Measurements from ENCODE around the gene HOMER2. TPM values are rescaled to one million over a fixed set of nuclear protein-coding genes. Genes with fewer than 3 reads are reported as not detected.

The HOMER2 gene
- total and polyA plus RNA-seq, 2 of the 4 experiments (the other 2 are of a cell fraction): 0.54 to 0.79 TPM

DNA sequence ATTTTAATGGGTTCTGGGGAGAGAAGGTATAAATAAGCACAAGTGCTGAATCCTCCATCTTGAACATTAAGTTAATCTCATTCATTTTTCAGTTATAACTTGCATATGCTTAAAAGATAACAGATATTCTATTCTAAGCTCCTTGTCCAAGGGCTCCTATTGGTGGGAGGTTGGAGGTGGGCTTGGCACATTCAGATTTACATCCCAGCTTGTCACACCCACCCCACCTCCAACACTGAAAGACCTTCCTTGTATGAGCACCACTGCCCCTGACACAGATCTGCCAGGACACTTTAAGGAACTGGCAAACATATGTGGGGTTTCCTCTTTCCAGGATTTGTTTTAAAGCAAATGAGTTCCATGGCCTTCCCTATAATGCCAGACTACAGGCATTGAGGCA is 30.6 kb downstream of the HOMER2 start:
- H2BK120ac ChIP-seq (ENCODE audit: low read depth, low read length): no peak overlapping the region
- H4K5ac ChIP-seq (ENCODE audit: low read depth, low read length): no peak overlapping the region
- POLR2A ChIA-PET (ENCODE audit: unreplicated experiment): no interaction called here
- in situ Hi-C loops (cut with MboI; ENCODE audit: low sequenced_read_pairs): no loop called here
- H3K27me3 ChIP-seq (ENCODE audit: control insufficient read depth, insufficient read depth, low read length): peaks cover 3% of the 10 kb centered on the region
- no peak overlapping the region for H2BK15ac ChIP-seq (ENCODE audit: low read depth, low read length)
- no peak overlapping the region for H2AK9ac ChIP-seq (replicated peaks; ENCODE audit: low read depth, low read length, poor library complexity)
- TF ChIP-seq, protein P1, sequence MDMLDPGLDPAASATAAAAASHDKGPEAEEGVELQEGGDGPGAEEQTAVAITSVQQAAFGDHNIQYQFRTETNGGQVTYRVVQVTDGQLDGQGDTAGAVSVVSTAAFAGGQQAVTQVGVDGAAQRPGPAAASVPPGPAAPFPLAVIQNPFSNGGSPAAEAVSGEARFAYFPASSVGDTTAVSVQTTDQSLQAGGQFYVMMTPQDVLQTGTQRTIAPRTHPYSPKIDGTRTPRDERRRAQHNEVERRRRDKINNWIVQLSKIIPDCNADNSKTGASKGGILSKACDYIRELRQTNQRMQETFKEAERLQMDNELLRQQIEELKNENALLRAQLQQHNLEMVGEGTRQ (IDR thresholded peaks at IDR 0.05; ENCODE audit: low read depth, low read length): no peak
- no peak for TF ChIP-seq RFX5 (IDR thresholded peaks at IDR 0.05; ENCODE audit: low read depth, low read length)
- no peak for TF ChIP-seq CEBPB (IDR thresholded peaks at IDR 0.05; ENCODE audit: low read depth, low read length)
- TF ChIP-seq, protein P2, sequence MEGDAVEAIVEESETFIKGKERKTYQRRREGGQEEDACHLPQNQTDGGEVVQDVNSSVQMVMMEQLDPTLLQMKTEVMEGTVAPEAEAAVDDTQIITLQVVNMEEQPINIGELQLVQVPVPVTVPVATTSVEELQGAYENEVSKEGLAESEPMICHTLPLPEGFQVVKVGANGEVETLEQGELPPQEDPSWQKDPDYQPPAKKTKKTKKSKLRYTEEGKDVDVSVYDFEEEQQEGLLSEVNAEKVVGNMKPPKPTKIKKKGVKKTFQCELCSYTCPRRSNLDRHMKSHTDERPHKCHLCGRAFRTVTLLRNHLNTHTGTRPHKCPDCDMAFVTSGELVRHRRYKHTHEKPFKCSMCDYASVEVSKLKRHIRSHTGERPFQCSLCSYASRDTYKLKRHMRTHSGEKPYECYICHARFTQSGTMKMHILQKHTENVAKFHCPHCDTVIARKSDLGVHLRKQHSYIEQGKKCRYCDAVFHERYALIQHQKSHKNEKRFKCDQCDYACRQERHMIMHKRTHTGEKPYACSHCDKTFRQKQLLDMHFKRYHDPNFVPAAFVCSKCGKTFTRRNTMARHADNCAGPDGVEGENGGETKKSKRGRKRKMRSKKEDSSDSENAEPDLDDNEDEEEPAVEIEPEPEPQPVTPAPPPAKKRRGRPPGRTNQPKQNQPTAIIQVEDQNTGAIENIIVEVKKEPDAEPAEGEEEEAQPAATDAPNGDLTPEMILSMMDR (conservative IDR thresholded peaks at IDR 0.05; ENCODE audit: low read depth, low read length): no peak
- no peak for TF ChIP-seq MXI1 (IDR thresholded peaks at IDR 0.05; ENCODE audit: borderline replicate concordance, low read depth, low read length)
- TF ChIP-seq SMC3 (IDR thresholded peaks at IDR 0.05; ENCODE audit: low read depth, low read length): no peak
- no peak for TF ChIP-seq FOS (IDR thresholded peaks at IDR 0.05; ENCODE audit: low read depth, low read length)
- no peak for TF ChIP-seq CHD1 (IDR thresholded peaks at IDR 0.05; ENCODE audit: low read depth, low read length)
- no peak overlapping the region for H3K9ac ChIP-seq (ENCODE audit: low read depth, low read length)
- DNase-seq (no peak), ATAC-seq (ENCODE audit: low read depth) (no peak)
- H3K79me1 ChIP-seq (ENCODE audit: low read depth in 1 of 2, low read length in 2 of 2): no peaks in the 10 kb centered on the region
- no peak overlapping the region for H3K27ac ChIP-seq (ENCODE audit: insufficient read depth, low read length)
- H2AFZ ChIP-seq (replicated peaks; ENCODE audit: low read length, poor library complexity): no peak overlapping the region
- no peak overlapping the region for H3K4me3 ChIP-seq (ENCODE audit: insufficient read depth, low read depth, low read length)
- no peak overlapping the region for H2BK5ac ChIP-seq (ENCODE audit: low read depth, low read length, poor library complexity, severe bottlenecking)
- H2BK20ac ChIP-seq (ENCODE audit: low read depth, low read length): no peak overlapping the region
- dilution Hi-C loops (cut with HindIII; ENCODE audit: low sequenced_read_pairs, unreplicated experiment): no loop called here
- no peaks in the 10 kb centered on the region for H3K9me3 ChIP-seq (ENCODE audit: control insufficient read depth, insufficient read depth, low read length)
- no peaks in the 10 kb centered on the region for H3K36me3 ChIP-seq (ENCODE audit: control insufficient read depth, insufficient read depth, low read length)
- no peak overlapping the region for H3K56ac ChIP-seq (ENCODE audit: extremely low read depth, insufficient read depth, low read length)
- BruUV-seq (replicated peaks): no TSS peak
- no peak overlapping the region for H2AK5ac ChIP-seq (ENCODE audit: low read depth, low read length)
- no peak overlapping the region for H4K91ac ChIP-seq (ENCODE audit: insufficient read depth, low read depth, low read length)
- intact Hi-C loops (cut with micrococcal nuclease): no loop called here
- H3K4ac ChIP-seq (ENCODE audit: low read depth, low read length): no peak overlapping the region
- H3K14ac ChIP-seq (replicated peaks; ENCODE audit: low read depth, low read length): no peak overlapping the region
- no peak overlapping the region for H3K4me2 ChIP-seq (ENCODE audit: low read depth, low read length)
- H3K23ac ChIP-seq (ENCODE audit: low read depth, low read length): no peak overlapping the region
- H3K9me1 ChIP-seq (ENCODE audit: insufficient read depth, low read length): no peaks in the 10 kb centered on the region
- CTCF ChIA-PET: no interaction called here
- H3K4me1 ChIP-seq (ENCODE audit: control insufficient read depth, insufficient read depth, low read length): no peaks in the 10 kb centered on the region
- no peak overlapping the region for H4K8ac ChIP-seq (ENCODE audit: low read depth in 2 of 2, low read length in 2 of 2)
- H3K18ac ChIP-seq (ENCODE audit: low read depth, low read length): no peak overlapping the region
- H4K20me1 ChIP-seq (ENCODE audit: insufficient read depth, low read length): no peaks in the 10 kb centered on the region
